GM12874 (cell line): ENCODE data around the gene DNAAF5.

ENCODE experiments used
- TF ChIP-seq, protein P1 (sequence below): IDR thresholded peaks from 2 replicates; pipeline ENCODE4 v1.5.1; 2011; ENCODE audit warnings: low read depth, mild to moderate bottlenecking, control low read depth, low read length, moderate library complexity; ENCODE audit not compliant: insufficient read depth

DNAAF5 gene

DNA sequence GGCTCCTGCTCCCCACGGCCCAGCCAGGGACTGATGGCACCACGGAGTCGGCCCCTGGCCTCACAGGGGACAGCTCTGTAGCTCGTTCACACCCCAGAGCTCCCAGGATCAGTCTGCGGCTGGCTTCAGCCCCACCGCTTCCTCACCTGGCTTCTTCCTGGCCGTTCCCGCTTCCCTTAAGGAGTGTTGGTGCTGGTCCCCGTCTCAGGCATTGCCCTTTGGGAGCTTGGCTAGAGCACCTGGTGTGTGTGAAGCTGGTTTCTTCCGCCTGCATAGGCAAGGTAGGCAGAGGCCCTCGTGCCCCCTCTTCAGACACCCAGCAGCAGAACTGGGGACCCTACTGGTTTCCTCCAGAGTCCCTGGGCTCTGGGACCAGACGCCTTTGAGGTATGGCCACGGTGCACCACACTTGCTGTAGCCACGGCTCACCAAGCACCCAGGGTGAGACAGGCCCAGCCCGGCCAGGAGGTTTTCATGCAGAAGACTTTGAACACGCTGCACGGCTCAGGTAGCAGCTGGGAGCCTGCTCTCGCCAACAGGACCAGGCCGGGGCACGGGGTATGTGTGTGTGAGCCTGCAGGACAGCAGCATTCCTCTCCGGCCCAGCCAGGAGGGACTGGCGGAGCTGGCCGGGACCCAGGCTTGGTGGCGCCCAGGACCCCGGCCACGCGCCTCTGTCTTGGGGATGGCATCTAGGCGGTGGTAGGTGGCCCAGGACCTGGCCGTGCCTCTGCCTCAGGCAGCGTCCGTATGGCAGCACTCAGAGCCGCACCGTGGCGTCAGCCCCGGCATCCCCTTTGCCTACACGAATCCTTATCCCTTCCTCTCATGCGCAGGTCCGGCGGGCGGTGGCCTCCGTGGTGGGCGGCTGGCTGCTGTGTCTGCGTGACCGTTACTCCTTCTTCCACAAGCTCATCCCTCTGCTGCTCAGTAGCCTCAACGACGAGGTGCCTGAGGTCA is 13.8 kb downstream of the DNAAF5 start:
- TF ChIP-seq, protein P1, sequence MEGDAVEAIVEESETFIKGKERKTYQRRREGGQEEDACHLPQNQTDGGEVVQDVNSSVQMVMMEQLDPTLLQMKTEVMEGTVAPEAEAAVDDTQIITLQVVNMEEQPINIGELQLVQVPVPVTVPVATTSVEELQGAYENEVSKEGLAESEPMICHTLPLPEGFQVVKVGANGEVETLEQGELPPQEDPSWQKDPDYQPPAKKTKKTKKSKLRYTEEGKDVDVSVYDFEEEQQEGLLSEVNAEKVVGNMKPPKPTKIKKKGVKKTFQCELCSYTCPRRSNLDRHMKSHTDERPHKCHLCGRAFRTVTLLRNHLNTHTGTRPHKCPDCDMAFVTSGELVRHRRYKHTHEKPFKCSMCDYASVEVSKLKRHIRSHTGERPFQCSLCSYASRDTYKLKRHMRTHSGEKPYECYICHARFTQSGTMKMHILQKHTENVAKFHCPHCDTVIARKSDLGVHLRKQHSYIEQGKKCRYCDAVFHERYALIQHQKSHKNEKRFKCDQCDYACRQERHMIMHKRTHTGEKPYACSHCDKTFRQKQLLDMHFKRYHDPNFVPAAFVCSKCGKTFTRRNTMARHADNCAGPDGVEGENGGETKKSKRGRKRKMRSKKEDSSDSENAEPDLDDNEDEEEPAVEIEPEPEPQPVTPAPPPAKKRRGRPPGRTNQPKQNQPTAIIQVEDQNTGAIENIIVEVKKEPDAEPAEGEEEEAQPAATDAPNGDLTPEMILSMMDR: no peak

DNA sequence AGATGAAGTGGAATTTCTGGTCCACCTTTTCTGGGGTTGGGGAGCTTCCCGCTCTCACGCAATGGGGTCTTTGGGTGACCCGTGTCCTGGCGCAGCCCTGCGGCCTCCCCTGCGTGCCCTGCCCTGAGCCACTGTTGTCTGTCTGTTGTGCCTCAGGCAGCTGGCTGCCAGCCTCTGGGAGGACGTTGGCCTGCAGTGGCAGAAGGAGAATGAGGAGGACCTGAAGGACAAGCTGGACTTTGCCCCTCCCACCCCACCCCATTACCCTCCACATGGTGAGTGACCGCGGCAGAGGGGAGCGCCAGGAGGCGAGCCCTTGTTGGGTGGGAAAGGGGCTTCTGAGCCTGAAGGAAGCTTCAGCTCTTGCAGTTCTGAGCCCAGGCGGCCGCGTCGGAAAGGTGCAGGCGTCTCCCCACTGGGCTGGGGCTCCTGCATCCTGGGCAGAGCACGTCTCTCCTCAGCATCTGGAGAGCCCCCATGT is 14.7 kb downstream of the DNAAF5 start:
- TF ChIP-seq, protein P1: no peak

DNA sequence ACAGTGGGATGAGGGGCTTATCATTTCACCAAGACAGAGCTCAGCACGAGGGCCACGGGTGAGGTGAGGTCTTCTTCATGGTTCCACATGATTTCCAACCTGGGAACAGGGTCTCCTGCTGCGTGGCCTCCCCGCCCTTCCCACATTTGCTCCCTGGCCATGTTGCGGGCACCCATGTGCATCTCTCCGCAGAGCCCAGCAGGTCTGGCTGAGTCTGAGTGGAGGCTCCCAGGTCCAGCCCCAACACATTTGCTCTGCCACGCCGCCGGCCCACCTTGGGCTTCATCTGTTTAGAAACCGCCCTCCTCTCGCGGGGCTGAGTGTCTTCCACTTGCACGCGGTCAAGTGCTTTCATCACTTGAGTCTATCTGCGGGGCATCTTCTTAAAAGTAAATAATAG is 15.4 kb downstream of the DNAAF5 start:
- TF ChIP-seq, protein P1: no peak

DNA sequence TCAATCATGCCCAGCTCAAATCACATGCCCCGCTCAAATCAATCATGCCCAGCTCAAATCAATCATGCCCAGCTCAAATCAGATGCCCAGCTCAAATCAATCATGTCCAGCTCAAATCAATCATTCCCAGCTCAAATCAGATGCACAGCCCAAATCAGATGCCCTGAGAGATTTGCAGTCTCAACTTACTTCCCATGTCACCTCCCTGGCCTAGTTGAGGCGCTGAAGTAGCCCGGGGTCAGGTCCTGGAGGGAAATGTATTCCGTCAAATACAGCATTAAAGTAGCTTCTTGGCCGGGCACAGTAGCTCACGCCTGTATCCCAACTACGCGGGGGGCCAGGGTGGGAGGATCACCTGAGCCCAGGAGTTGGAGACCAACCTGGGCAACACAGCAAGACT is 16.3 kb downstream of the DNAAF5 start:
- TF ChIP-seq, protein P1: no peak

DNA sequence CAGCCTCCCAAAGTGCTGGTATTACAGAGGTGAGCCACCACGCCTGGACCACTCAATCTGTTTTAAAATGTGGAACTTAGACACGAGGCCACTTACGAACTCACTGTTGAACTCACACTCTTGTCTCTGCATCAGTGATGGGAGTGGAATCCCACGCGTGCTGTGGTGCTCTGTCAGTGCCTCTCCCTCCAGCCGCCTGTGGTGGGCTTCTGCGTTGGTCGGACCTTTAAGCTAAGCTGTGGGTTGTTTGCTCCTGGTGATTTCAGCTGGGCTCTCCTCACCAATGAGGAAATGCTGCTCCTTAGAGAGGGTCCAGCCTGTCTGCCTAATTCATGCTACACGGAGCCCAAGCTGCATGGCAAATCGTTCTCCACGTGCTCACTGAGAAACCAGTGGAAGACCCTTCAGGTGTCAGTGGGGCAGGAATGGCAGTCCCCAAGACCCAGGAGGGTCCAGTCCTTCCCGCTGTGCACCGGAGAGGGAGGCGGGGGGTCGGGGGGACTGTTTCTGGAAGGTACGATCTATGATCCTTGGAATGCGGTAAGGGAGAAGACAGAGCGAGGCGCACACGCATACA is 18.4 kb downstream of the DNAAF5 start:
- TF ChIP-seq, protein P1: no peak

DNA sequence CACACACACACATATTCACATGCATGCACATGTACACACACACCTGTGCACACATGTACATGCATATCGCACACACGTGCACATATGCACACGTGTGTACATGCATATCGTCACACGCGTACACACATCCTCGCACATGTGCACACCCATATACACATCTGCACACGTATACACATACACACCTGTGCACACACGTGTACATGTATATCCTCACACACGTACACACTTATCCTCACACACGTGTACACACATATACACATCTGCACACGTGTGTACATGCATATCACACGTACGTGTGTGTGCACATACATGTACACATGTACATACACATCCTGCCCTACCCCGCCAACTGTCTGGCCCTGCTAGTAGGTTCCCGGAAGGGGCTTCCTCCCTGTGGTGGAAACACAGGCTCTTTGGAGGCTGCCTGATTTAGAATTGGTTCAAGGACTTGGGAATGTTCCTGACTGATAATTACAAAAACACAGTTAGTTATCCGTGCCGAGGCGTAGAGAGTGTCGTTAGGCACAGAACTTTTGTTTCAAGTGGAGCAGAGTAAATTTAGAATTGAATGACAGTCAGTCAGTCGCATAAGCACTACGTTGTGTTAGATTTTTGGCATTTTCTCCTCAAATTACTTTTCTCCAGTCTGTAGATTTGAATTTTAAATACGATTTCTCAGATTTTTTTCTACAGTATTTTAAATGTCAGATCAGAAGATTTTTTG is 19.1 kb downstream of the DNAAF5 start:
- TF ChIP-seq, protein P1: no peak
